ENCODE results near the gene ITPK1. TPM values are rescaled to one million over a fixed set of nuclear protein-coding genes. Genes with fewer than 3 reads are reported as not detected.

The ITPK1 gene
- total and polyA plus RNA-seq, 10 of the 15 experiments (the other 5 are each of a cell fraction or from before 2014, with no cell fraction given): 1.3 to 73.2 (median 27.0) TPM

- POLR2A ChIA-PET: interaction anchor here (1.1 to 2.8 kb wide), 14 partner anchors 18 to 435 kb away, joined by 3 to 22 read pairs (median 6); partner anchors contain the start of genes GON7 and UBR7
- H3K4me1 ChIP-seq (ENCODE audit: control insufficient read depth, insufficient read depth, low read length): peaks cover 20% of the 10 kb centered on the region
- no TSS peak for BruUV-seq (replicated peaks)
- CTCF ChIA-PET: interaction anchor here (0.8 to 7.1 kb wide), 59 partner anchors 9 to 504 kb away, joined by 3 to 287 read pairs (median 7); partner anchors contain the start of genes GOLGA5, GON7, LYSET and MOAP1
- H3K36me3 ChIP-seq (ENCODE audit: control insufficient read depth in 2 of 2, insufficient read depth in 2 of 2, low read length in 1 of 2): no peaks in the 10 kb centered on the region
- intact Hi-C loops (cut with micrococcal nuclease; ENCODE audit: unreplicated experiment): no loop called here
- SMC1A ChIA-PET (ENCODE audit: uncharacterized antibody, unreplicated experiment): interaction anchor here (0.7 to 8.1 kb wide), 34 partner anchors 10 to 504 kb away, joined by 3 to 103 read pairs (median 12); partner anchors contain the start of genes GON7 and UBR7
- ATAC-seq (no peak), DNase-seq (ENCODE audit: low read depth, low spot score) (no peak), FAIRE-seq (peak; percentile 41)
- RAD21 ChIA-PET (ENCODE audit: unreplicated experiment): interaction anchor here (0.8 to 7.4 kb wide), 34 partner anchors 10 to 505 kb away, joined by 3 to 163 read pairs (median 12); partner anchors contain the start of genes GON7, LYSET, MOAP1 and UBR7
- H3K9ac ChIP-seq (ENCODE audit: control insufficient read depth, insufficient read depth, low read length): peak overlapping the region; percentile 77
- no peaks in the 10 kb centered on the region for H3K27me3 ChIP-seq (replicated peaks in 1 of 2; ENCODE audit: control insufficient read depth in 2 of 2, insufficient read depth in 2 of 2, low read length in 1 of 2)
- peak overlapping the region; percentile 99 for H3K4me3 ChIP-seq
- H3K9me3 ChIP-seq (replicated peaks; ENCODE audit: control insufficient read depth, insufficient read depth, low read length): no peaks in the 10 kb centered on the region
- peak overlapping the region; percentile 68 for H3K4me2 ChIP-seq (ENCODE audit: control insufficient read depth, insufficient read depth)
- no peak overlapping the region for H2AFZ ChIP-seq (ENCODE audit: control insufficient read depth, low read depth, low read length)
- 62% methylated on average over 18 of the region's 18 CpGs for WGBS (ENCODE audit: insufficient coverage, insufficient replicate concordance, low lambda C conversion rate, missing lambda C conversion rate)
- in situ Hi-C loops (cut with MboI): loop anchor here (5.0 kb wide), 1 partner anchor 103 kb away; no protein-coding TSS in a partner anchor
- TF ChIP-seq IRF3 (IDR thresholded peaks at IDR 0.05) (no peak), MLLT1 (IDR thresholded peaks at IDR 0.05) (peak; percentile 90)
- H3K27ac ChIP-seq (ENCODE audit: control insufficient read depth, insufficient read depth): peak overlapping the region; percentile 38
- H4K20me1 ChIP-seq (ENCODE audit: control insufficient read depth, insufficient read depth): no peaks in the 10 kb centered on the region
- H3K79me2 ChIP-seq (ENCODE audit: control insufficient read depth, insufficient read depth, low read length): peaks cover 45% of the 10 kb centered on the region
Measured at GRCh38 chr14:93114068-93114710, 1.5 kb downstream of the ITPK1 start.

Data from GM12878 (cell line).